ENCODE results near the gene L1CAM.
A peak's percentile ranks its signal among the peaks of the same experiment; 100 is the strongest.

The L1CAM gene

GRCh38 chrX:153873282-153874084 lies 12.5 kb downstream of the L1CAM start:
- no peak overlapping the region for H3K9ac ChIP-seq
- no peak overlapping the region for H3K4me3 ChIP-seq
- H3K9me3 ChIP-seq: no peaks in the 10 kb centered on the region
- no peak overlapping the region for H3K4me2 ChIP-seq
- peaks cover 58% of the 10 kb centered on the region for H3K27me3 ChIP-seq
- peaks cover 32% of the 10 kb centered on the region for H3K4me1 ChIP-seq
- TF ChIP-seq Cebpa-rat (IDR thresholded peaks at IDR 0.05): no peak
- no peak overlapping the region for H3K27ac ChIP-seq
- H3K36me3 ChIP-seq: peaks cover 12% of the 10 kb centered on the region; the same call in 1 of the 2 replicates
- peaks cover 77% of the 10 kb centered on the region for H4K20me1 ChIP-seq

- H3K9ac ChIP-seq: no peak overlapping the region
- peaks cover 19% of the 10 kb centered on the region for H3K4me1 ChIP-seq
- H3K36me3 ChIP-seq: peaks cover 17% of the 10 kb centered on the region; the same call in 1 of the 2 replicates
- H4K20me1 ChIP-seq: peaks cover 68% of the 10 kb centered on the region
- no peak for TF ChIP-seq Cebpa-rat (IDR thresholded peaks at IDR 0.05)
- no peaks in the 10 kb centered on the region for H3K9me3 ChIP-seq
- no peak overlapping the region for H3K4me2 ChIP-seq
- H3K27ac ChIP-seq: no peak overlapping the region
- H3K4me3 ChIP-seq: no peak overlapping the region
- peaks cover 54% of the 10 kb centered on the region for H3K27me3 ChIP-seq
These were observed 13.8 kb downstream of the L1CAM start for GRCh38 chrX:153871946-153872878.

- Histone ChIP-seq H3K36me3 (peaks cover 22% of the 10 kb centered on the region; the same call in 1 of the 2 replicates), H3K4me1 (peaks cover 11% of the 10 kb centered on the region; the same call in 1 of the 2 replicates), H4K20me1 (peaks cover 63% of the 10 kb centered on the region), H3K27me3 (peaks cover 61% of the 10 kb centered on the region), H3K4me2 (no peak overlapping the region), H3K9ac (no peak overlapping the region), H3K4me3 (no peak overlapping the region), H3K27ac (no peak overlapping the region), H3K9me3 (no peaks in the 10 kb centered on the region; the same call in 1 of the 2 replicates)
- TF ChIP-seq Cebpa-rat (IDR thresholded peaks at IDR 0.05): no peak
These were observed 14.5 kb downstream of the L1CAM start for GRCh38 chrX:153871451-153871850.

- H3K4me3 ChIP-seq: no peak overlapping the region
- H3K4me1 ChIP-seq: peaks cover 8% of the 10 kb centered on the region; the same call in 1 of the 2 replicates
- H3K9ac ChIP-seq: no peak overlapping the region
- H3K27ac ChIP-seq: no peak overlapping the region
- peaks cover 22% of the 10 kb centered on the region; the same call in 1 of the 2 replicates for H3K36me3 ChIP-seq
- H3K4me2 ChIP-seq: no peak overlapping the region
- peaks cover 58% of the 10 kb centered on the region for H4K20me1 ChIP-seq
- TF ChIP-seq Cebpa-rat (IDR thresholded peaks at IDR 0.05): no peak
- H3K9me3 ChIP-seq: no peaks in the 10 kb centered on the region; the same call in 1 of the 2 replicates
- H3K27me3 ChIP-seq: peaks cover 65% of the 10 kb centered on the region
These were observed 15.1 kb downstream of the L1CAM start for GRCh38 chrX:153870791-153871360.

- H3K4me1 ChIP-seq: peaks cover 8% of the 10 kb centered on the region; the same call in 1 of the 2 replicates
- peaks cover 62% of the 10 kb centered on the region for H4K20me1 ChIP-seq
- no peaks in the 10 kb centered on the region; the same call in 1 of the 2 replicates for H3K9me3 ChIP-seq
- no peak overlapping the region for H3K9ac ChIP-seq
- TF ChIP-seq Cebpa-rat (IDR thresholded peaks at IDR 0.05): no peak
- H3K27me3 ChIP-seq: peaks cover 69% of the 10 kb centered on the region
- H3K4me3 ChIP-seq: no peak overlapping the region
- H3K4me2 ChIP-seq: peak overlapping the region; percentile 5; the same call in 1 of the 2 replicates
- H3K36me3 ChIP-seq: peaks cover 22% of the 10 kb centered on the region; the same call in 1 of the 2 replicates
- H3K27ac ChIP-seq: no peak overlapping the region
These were observed 15.7 kb downstream of the L1CAM start for GRCh38 chrX:153870288-153870690.

GRCh38 chrX:153869473-153870287 lies 16.3 kb downstream of the L1CAM start:
- H3K36me3 ChIP-seq: peaks cover 22% of the 10 kb centered on the region; the same call in 1 of the 2 replicates
- H3K4me2 ChIP-seq: peak overlapping the region; percentile 5; the same call in 1 of the 2 replicates
- H3K9ac ChIP-seq: no peak overlapping the region
- no peak for TF ChIP-seq Cebpa-rat (IDR thresholded peaks at IDR 0.05)
- H3K4me1 ChIP-seq: peaks cover 13% of the 10 kb centered on the region
- H3K9me3 ChIP-seq: no peaks in the 10 kb centered on the region; the same call in 1 of the 2 replicates
- H3K27ac ChIP-seq: no peak overlapping the region
- H4K20me1 ChIP-seq: peaks cover 62% of the 10 kb centered on the region
- H3K27me3 ChIP-seq: peaks cover 71% of the 10 kb centered on the region
- no peak overlapping the region for H3K4me3 ChIP-seq

- H3K27me3 ChIP-seq: peaks cover 71% of the 10 kb centered on the region
These were observed 17.1 kb downstream of the L1CAM start for GRCh38 chrX:153868576-153869472.

GRCh38 chrX:153867671-153868070 lies 18.3 kb downstream of the L1CAM start:
- no peak overlapping the region for H3K27ac ChIP-seq
- H4K20me1 ChIP-seq: peaks cover 59% of the 10 kb centered on the region
- H3K9ac ChIP-seq: no peak overlapping the region
- H3K27me3 ChIP-seq: peaks cover 71% of the 10 kb centered on the region
- TF ChIP-seq Cebpa-rat (IDR thresholded peaks at IDR 0.05): no peak
- H3K4me2 ChIP-seq: no peak overlapping the region
- H3K9me3 ChIP-seq: no peaks in the 10 kb centered on the region; the same call in 1 of the 2 replicates
- H3K4me1 ChIP-seq: peaks cover 34% of the 10 kb centered on the region
- H3K36me3 ChIP-seq: peaks cover 22% of the 10 kb centered on the region; the same call in 1 of the 2 replicates
- H3K4me3 ChIP-seq: no peak overlapping the region

More at GRCh38 chrX:153868576-153869472, 17.1 kb downstream of the L1CAM start:
- Histone ChIP-seq H3K9ac (no peak overlapping the region), H3K27ac (no peak overlapping the region), H3K4me1 (peaks cover 22% of the 10 kb centered on the region), H3K4me2 (no peak overlapping the region), H3K36me3 (peaks cover 22% of the 10 kb centered on the region; the same call in 1 of the 2 replicates), H4K20me1 (peaks cover 60% of the 10 kb centered on the region), H3K4me3 (no peak overlapping the region), H3K9me3 (no peaks in the 10 kb centered on the region; the same call in 1 of the 2 replicates)
- TF ChIP-seq Cebpa-rat (IDR thresholded peaks at IDR 0.05): no peak

Data from BLaER1 (cell line).